ENCODE data around the gene MED12L. TPM values are rescaled to one million over a fixed set of nuclear protein-coding genes. Genes with fewer than 3 reads are reported as not detected.

Gene MED12L
- polyA plus RNA-seq, 1 of the 3 experiments (the other 2 are of a cell fraction), result 0.03 TPM

DNA sequence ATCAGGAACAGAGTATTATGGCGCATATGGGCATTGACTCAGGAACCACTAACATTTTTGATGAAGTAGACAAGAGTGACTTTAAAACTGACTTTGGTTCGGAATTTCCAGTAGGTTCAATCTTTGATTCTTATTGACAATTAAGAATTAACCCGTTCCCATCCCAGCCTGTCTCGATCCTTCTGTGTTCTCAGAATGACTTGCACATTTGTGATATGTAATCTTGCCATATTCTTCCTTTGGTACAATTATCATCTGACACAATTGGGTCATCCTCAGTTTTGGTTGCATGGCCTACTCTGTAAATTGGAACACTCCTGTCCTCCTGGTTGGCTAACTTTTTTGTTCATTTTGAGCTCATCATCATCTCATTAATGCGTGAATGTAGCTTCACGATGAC is 107.1 kb downstream of the MED12L start:
- POLR2A ChIA-PET, result no interaction called here
- Histone ChIP-seq H3K27me3 (ENCODE audit: insufficient read depth) (no peaks in the 10 kb centered on the region), H2AFZ (ENCODE audit: low read depth) (no peak overlapping the region), H3K9ac (no peak overlapping the region), H3F3A (replicated peaks; ENCODE audit: insufficient read depth) (no peaks in the 10 kb centered on the region), H3K36me3 (replicated peaks in 1 of 2; ENCODE audit: control insufficient read depth in 1 of 2, insufficient read depth in 2 of 2, low read length in 1 of 2) (no peaks in the 10 kb centered on the region), H3K79me2 (ENCODE audit: insufficient read depth) (no peaks in the 10 kb centered on the region), H3K9me2 (no peaks in the 10 kb centered on the region), H3K27ac (ENCODE audit: low read depth in 2 of 2, low read length in 1 of 2) (no peak overlapping the region), H4K20me1 (ENCODE audit: insufficient read depth) (no peaks in the 10 kb centered on the region), H3K4me2 (no peak overlapping the region), H3K4me1 (ENCODE audit: control insufficient read depth in 1 of 2, insufficient read depth in 2 of 2, low read depth in 1 of 2, low read length in 1 of 2) (no peaks in the 10 kb centered on the region), H3K4me3 (ENCODE audit: low read depth in 2 of 2, low read length in 1 of 2) (no peak overlapping the region), H3K9me3 (no peaks in the 10 kb centered on the region)
- TF ChIP-seq, protein P1, sequence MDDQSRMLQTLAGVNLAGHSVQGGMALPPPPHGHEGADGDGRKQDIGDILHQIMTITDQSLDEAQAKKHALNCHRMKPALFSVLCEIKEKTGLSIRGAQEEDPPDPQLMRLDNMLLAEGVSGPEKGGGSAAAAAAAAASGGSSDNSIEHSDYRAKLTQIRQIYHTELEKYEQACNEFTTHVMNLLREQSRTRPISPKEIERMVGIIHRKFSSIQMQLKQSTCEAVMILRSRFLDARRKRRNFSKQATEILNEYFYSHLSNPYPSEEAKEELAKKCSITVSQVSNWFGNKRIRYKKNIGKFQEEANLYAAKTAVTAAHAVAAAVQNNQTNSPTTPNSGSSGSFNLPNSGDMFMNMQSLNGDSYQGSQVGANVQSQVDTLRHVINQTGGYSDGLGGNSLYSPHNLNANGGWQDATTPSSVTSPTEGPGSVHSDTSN (IDR thresholded peaks at IDR 0.05), result no peak
- TF ChIP-seq RXRA (IDR thresholded peaks at IDR 0.05; ENCODE audit: borderline replicate concordance, low read depth) (no peak), RCOR1 (IDR thresholded peaks at IDR 0.05; ENCODE audit: low read length) (no peak), ZBTB33 (IDR thresholded peaks at IDR 0.05; ENCODE audit: borderline replicate concordance, low read depth) (no peak), NRF1 (IDR thresholded peaks at IDR 0.05; ENCODE audit: low read depth, low read length) (no peak), GABPA (IDR thresholded peaks at IDR 0.05; ENCODE audit: low read depth) (no peak), FOSL2 (IDR thresholded peaks at IDR 0.05; ENCODE audit: borderline replicate concordance, low read depth) (no peak)
- TF ChIP-seq, protein P2, sequence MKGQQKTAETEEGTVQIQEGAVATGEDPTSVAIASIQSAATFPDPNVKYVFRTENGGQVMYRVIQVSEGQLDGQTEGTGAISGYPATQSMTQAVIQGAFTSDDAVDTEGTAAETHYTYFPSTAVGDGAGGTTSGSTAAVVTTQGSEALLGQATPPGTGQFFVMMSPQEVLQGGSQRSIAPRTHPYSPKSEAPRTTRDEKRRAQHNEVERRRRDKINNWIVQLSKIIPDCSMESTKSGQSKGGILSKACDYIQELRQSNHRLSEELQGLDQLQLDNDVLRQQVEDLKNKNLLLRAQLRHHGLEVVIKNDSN (IDR thresholded peaks at IDR 0.05; ENCODE audit: borderline replicate concordance, low read depth), result no peak
- WGBS (ENCODE audit: low lambda C conversion rate), result 87% methylated on average over 6 of the region's 6 CpGs
- CTCF ChIA-PET, result interaction anchor here (1.4 to 1.6 kb wide), 2 partner anchors 25 to 90 kb away, joined by 3 to 5 read pairs; no protein-coding TSS in a partner anchor
- DNase-seq, result no peak

GRCh38 chr3:151195826-151196225 is 110.4 kb downstream of the MED12L start:
- Histone ChIP-seq H3K4me2 (no peak overlapping the region), H3K9me2 (no peaks in the 10 kb centered on the region), H3K9me3 (no peaks in the 10 kb centered on the region), H3K4me3 (ENCODE audit: low read depth in 2 of 2, low read length in 1 of 2) (no peak overlapping the region), H3K36me3 (replicated peaks in 1 of 2; ENCODE audit: control insufficient read depth in 1 of 2, insufficient read depth in 2 of 2, low read length in 1 of 2) (no peaks in the 10 kb centered on the region), H3K27me3 (ENCODE audit: insufficient read depth) (no peaks in the 10 kb centered on the region), H3F3A (replicated peaks; ENCODE audit: insufficient read depth) (no peaks in the 10 kb centered on the region), H3K9ac (no peak overlapping the region), H2AFZ (ENCODE audit: low read depth) (no peak overlapping the region), H4K20me1 (ENCODE audit: insufficient read depth) (no peaks in the 10 kb centered on the region), H3K27ac (ENCODE audit: low read depth in 2 of 2, low read length in 1 of 2) (no peak overlapping the region; a peak in 1 of 4 replicates), H3K79me2 (ENCODE audit: insufficient read depth) (no peaks in the 10 kb centered on the region), H3K4me1 (ENCODE audit: control insufficient read depth in 1 of 2, insufficient read depth in 2 of 2, low read depth in 1 of 2, low read length in 1 of 2) (no peaks in the 10 kb centered on the region)
- 67% methylated on average over 1 of the region's 1 CpG for WGBS (ENCODE audit: low lambda C conversion rate)
- ChIA-PET POLR2A (interaction anchor here (0.6 kb wide), 1 partner anchor 10 kb away, joined by 3 read pairs; no protein-coding TSS in a partner anchor), CTCF (interaction anchor here (1.3 to 3.3 kb wide), 3 partner anchors 9 to 33 kb away, joined by 4 to 21 read pairs (median 6); no protein-coding TSS in a partner anchor)
- TF ChIP-seq TEAD4 (IDR thresholded peaks at IDR 0.05; ENCODE audit: borderline replicate concordance, insufficient read depth), result no peak
- DNase-seq, result no peak

Measured in SK-N-SH (cell line).